GM21737 (cell line): ENCODE results near the gene EPC2.
"Not testable (repeated sequence)": the region's sequence is repeated elsewhere in the genome, so short reads cannot be mapped to it uniquely, and the experiment has no call there.

ENCODE experiments used
- ATAC-seq: cut with Tn5 transposase; IDR thresholded peaks from one replicate; pipeline ENCODE4 v1.9.1; 2021; ENCODE audit warnings: mild to moderate bottlenecking, moderate library complexity; ENCODE audit not compliant: unreplicated experiment

Gene EPC2

GRCh38 chr2:148719941-148720436, 75.4 kb downstream of the EPC2 start:
- ATAC-seq, result no peak

- ATAC-seq, result no peak
Measured at GRCh38 chr2:148720501-148721001, 76.0 kb downstream of the EPC2 start.

GRCh38 chr2:148721520-148721931, 77.0 kb downstream of the EPC2 start:
- no peak for ATAC-seq

GRCh38 chr2:148721991-148722777, 77.6 kb downstream of the EPC2 start:
- ATAC-seq, result no peak

- no peak for ATAC-seq
Measured at GRCh38 chr2:148725564-148725963, 81.0 kb downstream of the EPC2 start.

GRCh38 chr2:148726228-148726627, 81.7 kb downstream of the EPC2 start:
- ATAC-seq, result no peak

- no peak for ATAC-seq
Measured at GRCh38 chr2:148730085-148730484, 85.5 kb downstream of the EPC2 start.

- ATAC-seq, result no peak
Measured at GRCh38 chr2:148737742-148738141, 93.2 kb downstream of the EPC2 start.

GRCh38 chr2:148739454-148740105, 95.0 kb downstream of the EPC2 start:
- ATAC-seq, result no peak

- no peak for ATAC-seq
Measured at GRCh38 chr2:148742373-148742772, 97.8 kb downstream of the EPC2 start.

GRCh38 chr2:148745151-148745851, 100.8 kb downstream of the EPC2 start:
- ATAC-seq, result no peak

- ATAC-seq, result no peak
Measured at GRCh38 chr2:148746973-148747372, 102.4 kb downstream of the EPC2 start.

- no peak for ATAC-seq
Measured at GRCh38 chr2:148751907-148752306, 107.4 kb downstream of the EPC2 start.

- ATAC-seq, result no peak
Measured at GRCh38 chr2:148752977-148753376, 108.4 kb downstream of the EPC2 start.

GRCh38 chr2:148754864-148755263, 110.3 kb downstream of the EPC2 start:
- no peak for ATAC-seq

GRCh38 chr2:148756292-148756975, 111.9 kb downstream of the EPC2 start:
- no peak for ATAC-seq

- ATAC-seq, result no peak
Measured at GRCh38 chr2:148764815-148765214, 120.3 kb downstream of the EPC2 start.

GRCh38 chr2:148770047-148770446, 125.5 kb downstream of the EPC2 start:
- ATAC-seq, result no peak

GRCh38 chr2:148781544-148781943, 137.0 kb downstream of the EPC2 start:
- ATAC-seq, result no peak

- no peak for ATAC-seq
Measured at GRCh38 chr2:148789059-148789458, 144.5 kb downstream of the EPC2 start.

- not testable (repeated sequence) for ATAC-seq
Measured at GRCh38 chr2:148790172-148790571, 145.6 kb downstream of the EPC2 start.
